ENCODE results near the gene LYL1.

The LYL1 gene

DNA sequence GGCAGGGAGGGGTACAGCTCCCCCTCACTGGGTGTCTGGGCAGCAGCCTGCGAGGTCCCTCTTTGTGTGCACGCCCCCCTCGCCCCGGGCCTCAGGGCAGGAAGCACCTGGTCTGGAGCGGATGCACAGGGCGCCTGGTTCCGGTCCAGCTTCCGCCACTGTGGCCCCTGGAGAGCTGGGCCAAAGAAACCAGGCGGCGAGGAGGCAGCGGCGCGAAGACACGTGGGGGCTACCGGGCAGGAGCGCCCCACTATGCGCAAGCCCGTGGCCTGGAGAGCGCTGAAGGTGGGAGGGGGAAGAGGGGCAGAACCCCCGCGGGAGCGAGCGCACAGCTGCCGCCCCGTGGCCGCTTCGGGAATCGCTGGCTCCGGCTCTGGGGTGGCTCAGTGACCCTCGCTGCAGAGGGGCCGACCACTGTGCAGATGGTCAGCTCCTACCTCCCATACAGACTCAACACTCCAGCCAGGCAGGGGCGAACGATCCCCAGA lies 1.7 kb upstream of the LYL1 start:
- no peak overlapping the region for H3K4me3 ChIP-seq (ENCODE audit: low read length)
- no peak overlapping the region for H3K27ac ChIP-seq (ENCODE audit: low read length)
- DNase-seq (ENCODE audit: low read depth, low spot score): no peak
- no peaks in the 10 kb centered on the region for H3K9me3 ChIP-seq (ENCODE audit: control insufficient read depth, insufficient read depth, low read length)
- no CpG with 5 or more reads among the region's 33 CpGs for WGBS (ENCODE audit: insufficient coverage, insufficient read length)
- peaks cover 8% of the 10 kb centered on the region for H3K36me3 ChIP-seq (ENCODE audit: control insufficient read depth, insufficient read depth, low read length)
- H3K4me1 ChIP-seq (ENCODE audit: control insufficient read depth, insufficient read depth, low read length): peaks cover 4% of the 10 kb centered on the region; the same call in 1 of the 2 replicates
- H3K27me3 ChIP-seq (ENCODE audit: control insufficient read depth, insufficient read depth, low read length): peaks cover 14% of the 10 kb centered on the region

DNA sequence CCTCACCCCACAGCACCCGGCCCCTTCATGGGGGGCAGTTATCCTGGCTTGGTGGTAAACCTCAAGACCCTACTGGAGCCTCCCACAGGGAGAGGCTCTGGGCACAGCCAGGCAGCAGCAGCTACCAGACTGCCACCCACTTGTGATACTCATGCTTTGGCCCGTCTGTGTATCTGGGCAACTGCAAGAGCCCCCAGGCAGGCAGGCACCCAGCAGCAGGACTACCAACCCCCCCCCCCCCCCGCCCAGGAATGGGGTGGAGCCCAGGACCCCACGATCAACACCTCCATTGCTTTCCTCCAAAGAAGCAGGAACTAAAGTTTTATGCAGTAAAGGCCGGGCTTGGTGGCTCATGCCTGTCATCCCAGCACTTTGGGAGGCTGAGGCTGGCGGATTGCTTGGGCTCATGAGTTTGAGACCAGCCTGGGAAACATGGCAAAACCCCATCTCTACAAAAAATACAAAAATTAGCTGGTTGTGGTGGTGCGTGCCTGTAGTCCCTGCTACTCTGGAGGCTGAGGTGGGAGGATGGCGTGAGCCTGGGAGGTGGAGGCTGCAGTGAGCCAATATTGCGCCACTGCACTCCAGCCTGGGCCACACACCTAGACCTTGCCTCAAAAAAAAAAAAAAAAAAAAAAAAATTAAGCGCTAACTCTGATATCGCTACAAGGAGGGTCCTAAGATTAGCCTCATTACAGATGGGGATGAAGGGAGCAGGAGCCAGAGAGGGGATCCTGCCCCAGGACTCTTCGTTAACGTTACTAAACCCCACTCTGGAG lies 1.1 kb upstream of the LYL1 start:
- Histone ChIP-seq H3K4me3 (ENCODE audit: low read length) (no peak overlapping the region), H3K27ac (ENCODE audit: low read length) (no peak overlapping the region), H3K27me3 (ENCODE audit: control insufficient read depth, insufficient read depth, low read length) (peaks cover 19% of the 10 kb centered on the region), H3K9me3 (ENCODE audit: control insufficient read depth, insufficient read depth, low read length) (no peaks in the 10 kb centered on the region), H3K4me1 (ENCODE audit: control insufficient read depth, insufficient read depth, low read length) (peaks cover 4% of the 10 kb centered on the region; the same call in 1 of the 2 replicates), H3K36me3 (ENCODE audit: control insufficient read depth, insufficient read depth, low read length) (0 out of 2 replicates have a peak, but pooled peaks cover 3% of the 10 kb centered on the region)
- no peak for DNase-seq (ENCODE audit: low read depth, low spot score)
- WGBS (ENCODE audit: insufficient coverage, insufficient read length): no CpG with 5 or more reads among the region's 13 CpGs

DNA sequence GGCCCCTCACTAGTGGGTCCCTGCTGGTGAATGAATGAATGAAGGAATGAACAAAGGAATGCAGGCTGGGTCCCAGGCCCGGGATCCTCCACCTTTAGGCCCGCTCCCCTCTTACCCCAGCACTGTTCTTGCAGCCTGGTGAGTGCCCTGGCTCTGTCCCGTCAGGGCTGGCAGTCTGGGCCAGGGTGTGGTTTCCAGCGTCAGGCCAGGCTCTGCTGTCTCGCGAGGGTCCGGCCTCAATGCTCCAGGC lies 317 bp downstream of the LYL1 start:
- no peak for DNase-seq (ENCODE audit: low read depth, low spot score)
- Histone ChIP-seq H3K36me3 (ENCODE audit: control insufficient read depth, insufficient read depth, low read length) (0 out of 2 replicates have a peak, but pooled peaks cover 3% of the 10 kb centered on the region), H3K4me3 (ENCODE audit: low read length) (peak overlapping the region; percentile 22; the same call in 1 of the 2 replicates), H3K27ac (ENCODE audit: low read length) (no peak overlapping the region), H3K9me3 (ENCODE audit: control insufficient read depth, insufficient read depth, low read length) (no peaks in the 10 kb centered on the region), H3K4me1 (ENCODE audit: control insufficient read depth, insufficient read depth, low read length) (peaks cover 4% of the 10 kb centered on the region; the same call in 1 of the 2 replicates), H3K27me3 (ENCODE audit: control insufficient read depth, insufficient read depth, low read length) (peaks cover 24% of the 10 kb centered on the region)
- no CpG with 5 or more reads among the region's 7 CpGs for WGBS (ENCODE audit: insufficient coverage, insufficient read length)

DNA sequence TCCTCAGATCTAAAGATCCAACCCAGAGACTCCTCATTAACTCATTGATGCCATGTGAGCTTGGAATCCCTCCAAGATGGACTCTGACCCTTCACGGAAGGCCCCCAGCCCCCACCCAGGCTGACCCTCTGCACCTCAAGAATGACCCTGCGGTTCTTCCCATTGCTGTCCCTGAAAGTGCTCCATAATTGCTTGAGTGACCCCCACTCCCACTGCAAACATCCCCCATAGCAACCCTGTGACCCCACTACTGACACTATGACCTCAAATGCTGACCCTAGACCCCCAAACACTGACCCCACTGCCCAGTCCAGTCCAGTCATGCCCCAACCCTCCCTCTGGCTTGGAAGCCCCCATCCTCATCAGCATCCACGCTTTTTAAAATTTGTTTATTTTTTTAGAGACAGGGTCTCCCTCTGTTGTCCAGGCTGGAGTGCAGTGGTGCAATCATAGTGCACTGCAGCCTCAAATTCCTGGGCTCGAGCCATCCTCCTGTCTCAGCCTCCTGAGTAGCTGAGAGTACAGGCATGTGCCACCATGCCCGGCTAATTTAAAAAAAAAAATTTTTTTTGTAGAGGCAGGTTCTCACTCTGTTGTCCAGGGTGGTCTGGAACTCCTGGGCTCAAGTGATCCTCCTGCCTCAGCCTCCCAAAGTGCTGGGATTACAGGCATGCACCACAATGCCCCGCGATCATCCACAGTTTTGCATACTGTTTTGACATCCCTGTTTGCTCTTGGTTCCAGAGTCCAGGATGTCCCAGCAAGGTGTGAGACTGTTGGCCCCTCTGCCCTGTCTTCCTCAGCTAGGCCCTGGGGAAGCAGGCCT lies 855 bp downstream of the LYL1 start:
- H3K36me3 ChIP-seq (ENCODE audit: control insufficient read depth, insufficient read depth, low read length): 0 out of 2 replicates have a peak, but pooled peaks cover 3% of the 10 kb centered on the region
- no peak for DNase-seq (ENCODE audit: low read depth, low spot score)
- no CpG with 5 or more reads among the region's 7 CpGs for WGBS (ENCODE audit: insufficient coverage, insufficient read length)
- no peak overlapping the region for H3K27ac ChIP-seq (ENCODE audit: low read length)
- peaks cover 24% of the 10 kb centered on the region for H3K27me3 ChIP-seq (ENCODE audit: control insufficient read depth, insufficient read depth, low read length)
- H3K4me3 ChIP-seq (ENCODE audit: low read length): no peak overlapping the region
- no peaks in the 10 kb centered on the region for H3K9me3 ChIP-seq (ENCODE audit: control insufficient read depth, insufficient read depth, low read length)
- peaks cover 4% of the 10 kb centered on the region; the same call in 1 of the 2 replicates for H3K4me1 ChIP-seq (ENCODE audit: control insufficient read depth, insufficient read depth, low read length)

DNA sequence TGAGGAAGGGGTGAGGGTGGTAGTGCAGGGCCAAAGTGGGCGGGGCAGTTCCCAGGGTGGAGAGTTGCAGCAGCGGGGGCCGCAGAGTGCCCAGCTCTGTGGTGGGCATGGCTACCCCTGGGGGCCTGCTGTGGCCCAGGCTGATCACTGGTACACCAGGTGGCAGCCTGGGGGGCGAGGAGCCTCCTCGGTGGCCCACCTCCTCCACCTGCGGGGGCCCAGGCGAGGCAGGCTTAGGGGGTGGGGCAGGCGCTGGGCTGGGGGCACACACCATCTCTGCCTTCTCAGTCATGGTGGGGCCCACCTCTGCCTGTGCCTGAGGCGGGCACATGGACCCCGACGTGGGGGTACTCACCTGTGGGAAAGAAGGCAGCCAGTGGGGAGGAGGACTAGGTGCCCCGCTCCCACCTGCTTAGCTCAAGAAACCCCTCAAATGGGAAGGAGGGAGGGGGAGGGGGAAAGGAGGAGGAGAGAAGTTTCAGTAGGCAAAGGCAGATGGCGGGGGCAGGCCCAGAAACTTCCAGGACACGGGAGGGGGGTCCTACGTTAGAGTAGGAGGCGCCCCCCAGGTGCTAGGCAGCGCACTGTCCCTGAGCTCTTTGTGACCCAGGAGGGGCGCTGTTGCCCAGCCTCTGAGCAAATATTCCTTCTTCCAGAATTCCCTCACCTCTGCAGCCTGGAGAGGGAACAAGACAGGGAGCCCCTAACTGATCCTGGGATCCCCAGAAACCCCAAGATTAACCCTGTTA lies 1.6 kb downstream of the LYL1 start:
- no CpG with 5 or more reads among the region's 18 CpGs for WGBS (ENCODE audit: insufficient coverage, insufficient read length)
- H3K36me3 ChIP-seq (ENCODE audit: control insufficient read depth, insufficient read depth, low read length): 0 out of 2 replicates have a peak, but pooled peaks cover 3% of the 10 kb centered on the region
- no peak overlapping the region for H3K4me3 ChIP-seq (ENCODE audit: low read length)
- peaks cover 4% of the 10 kb centered on the region; the same call in 1 of the 2 replicates for H3K4me1 ChIP-seq (ENCODE audit: control insufficient read depth, insufficient read depth, low read length)
- peaks cover 24% of the 10 kb centered on the region for H3K27me3 ChIP-seq (ENCODE audit: control insufficient read depth, insufficient read depth, low read length)
- no peak overlapping the region for H3K27ac ChIP-seq (ENCODE audit: low read length)
- DNase-seq (ENCODE audit: low read depth, low spot score): no peak
- no peaks in the 10 kb centered on the region for H3K9me3 ChIP-seq (ENCODE audit: control insufficient read depth, insufficient read depth, low read length)

DNA sequence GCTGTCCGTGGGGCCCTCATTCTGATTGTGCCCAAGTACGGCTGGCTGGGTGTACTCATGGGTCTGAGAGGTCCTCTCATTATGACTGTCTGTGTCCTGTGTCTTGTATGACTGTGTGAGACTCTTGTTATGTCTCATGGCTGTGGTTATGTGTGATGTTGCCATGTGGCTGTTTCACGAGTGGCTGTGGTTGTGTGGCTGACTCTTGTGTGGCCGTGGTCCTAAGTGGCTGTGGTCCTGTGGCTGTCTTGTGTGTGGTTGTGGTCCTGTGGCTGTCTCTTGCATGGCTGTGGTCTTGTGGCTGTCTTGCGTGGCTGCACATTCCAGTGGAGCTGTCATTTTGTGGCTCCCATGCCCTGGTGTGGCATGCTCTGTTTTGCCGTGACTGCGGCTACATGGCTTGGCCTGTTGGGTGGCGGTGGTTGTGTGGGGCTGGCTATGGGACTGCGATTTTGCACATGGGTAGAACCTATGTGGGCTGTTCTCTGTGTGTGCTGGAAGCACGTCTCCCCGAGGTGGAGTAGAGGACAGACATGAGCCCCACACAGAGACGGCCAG lies 2.5 kb downstream of the LYL1 start:
- WGBS (ENCODE audit: insufficient coverage, insufficient read length): no CpG with 5 or more reads among the region's 12 CpGs
- H3K9me3 ChIP-seq (ENCODE audit: control insufficient read depth, insufficient read depth, low read length): no peaks in the 10 kb centered on the region
- no peak overlapping the region for H3K27ac ChIP-seq (ENCODE audit: low read length)
- no peak overlapping the region for H3K4me3 ChIP-seq (ENCODE audit: low read length)
- peaks cover 24% of the 10 kb centered on the region for H3K27me3 ChIP-seq (ENCODE audit: control insufficient read depth, insufficient read depth, low read length)
- no peaks in the 10 kb centered on the region for H3K36me3 ChIP-seq (ENCODE audit: control insufficient read depth, insufficient read depth, low read length)
- H3K4me1 ChIP-seq (ENCODE audit: control insufficient read depth, insufficient read depth, low read length): peaks cover 4% of the 10 kb centered on the region; the same call in 1 of the 2 replicates
- DNase-seq (ENCODE audit: low read depth, low spot score): no peak

DNA sequence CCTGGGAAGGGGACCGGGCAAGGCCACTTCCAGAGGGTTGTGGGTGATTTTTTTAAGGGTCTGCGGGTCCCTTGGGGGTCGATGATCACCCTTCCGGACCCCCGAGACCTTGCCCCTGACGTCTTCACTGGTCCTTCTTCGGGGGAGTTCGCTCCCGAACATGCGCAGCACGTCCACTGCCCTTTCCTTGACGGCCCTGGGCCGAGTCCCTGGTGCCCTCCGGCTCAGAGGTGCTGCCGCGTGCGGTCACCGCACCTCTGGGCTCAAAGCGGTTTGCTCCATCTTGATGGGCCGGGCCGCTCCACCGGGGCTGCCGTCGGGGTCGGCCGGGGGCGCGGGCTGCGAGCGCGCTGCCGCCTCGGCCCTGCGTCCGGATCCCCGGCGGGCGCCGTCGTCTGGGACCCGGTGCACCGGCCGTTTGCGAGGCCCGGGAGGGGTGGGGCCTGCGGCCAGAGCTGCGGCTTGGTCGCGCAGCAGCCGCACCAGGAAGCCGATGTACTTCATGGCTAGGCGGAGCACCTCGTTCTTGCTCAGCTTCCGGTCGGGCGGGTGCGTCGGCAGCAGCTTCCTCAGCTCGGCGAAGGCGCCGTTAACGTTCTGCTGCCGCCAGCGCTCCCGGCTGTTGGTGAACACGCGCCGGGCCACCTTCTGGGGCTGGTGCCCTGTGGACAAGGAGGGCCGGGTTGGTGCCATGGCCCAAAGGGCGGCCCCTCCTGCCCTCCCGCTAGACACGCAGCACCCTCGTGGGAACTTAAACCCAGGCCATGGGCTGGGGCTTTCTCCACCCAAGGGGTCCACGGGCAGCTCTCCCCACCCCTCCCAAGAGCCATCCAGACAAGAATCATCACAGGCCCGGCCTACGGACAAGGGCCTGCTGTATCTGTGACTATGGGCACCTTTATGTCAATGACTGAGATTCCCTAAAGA lies 3.3 kb downstream of the LYL1 start:
- no peaks in the 10 kb centered on the region for H3K36me3 ChIP-seq (ENCODE audit: control insufficient read depth, insufficient read depth, low read length)
- H3K27ac ChIP-seq (ENCODE audit: low read length): no peak overlapping the region
- H3K9me3 ChIP-seq (ENCODE audit: control insufficient read depth, insufficient read depth, low read length): no peaks in the 10 kb centered on the region
- WGBS (ENCODE audit: insufficient coverage, insufficient read length): no CpG with 5 or more reads among the region's 77 CpGs
- peaks cover 25% of the 10 kb centered on the region for H3K27me3 ChIP-seq (ENCODE audit: control insufficient read depth, insufficient read depth, low read length)
- peak overlapping the region; percentile 4; the same call in 1 of the 2 replicates for H3K4me3 ChIP-seq (ENCODE audit: low read length)
- no peak for DNase-seq (ENCODE audit: low read depth, low spot score)
- H3K4me1 ChIP-seq (ENCODE audit: control insufficient read depth, insufficient read depth, low read length): peaks cover 4% of the 10 kb centered on the region; the same call in 1 of the 2 replicates

DNA sequence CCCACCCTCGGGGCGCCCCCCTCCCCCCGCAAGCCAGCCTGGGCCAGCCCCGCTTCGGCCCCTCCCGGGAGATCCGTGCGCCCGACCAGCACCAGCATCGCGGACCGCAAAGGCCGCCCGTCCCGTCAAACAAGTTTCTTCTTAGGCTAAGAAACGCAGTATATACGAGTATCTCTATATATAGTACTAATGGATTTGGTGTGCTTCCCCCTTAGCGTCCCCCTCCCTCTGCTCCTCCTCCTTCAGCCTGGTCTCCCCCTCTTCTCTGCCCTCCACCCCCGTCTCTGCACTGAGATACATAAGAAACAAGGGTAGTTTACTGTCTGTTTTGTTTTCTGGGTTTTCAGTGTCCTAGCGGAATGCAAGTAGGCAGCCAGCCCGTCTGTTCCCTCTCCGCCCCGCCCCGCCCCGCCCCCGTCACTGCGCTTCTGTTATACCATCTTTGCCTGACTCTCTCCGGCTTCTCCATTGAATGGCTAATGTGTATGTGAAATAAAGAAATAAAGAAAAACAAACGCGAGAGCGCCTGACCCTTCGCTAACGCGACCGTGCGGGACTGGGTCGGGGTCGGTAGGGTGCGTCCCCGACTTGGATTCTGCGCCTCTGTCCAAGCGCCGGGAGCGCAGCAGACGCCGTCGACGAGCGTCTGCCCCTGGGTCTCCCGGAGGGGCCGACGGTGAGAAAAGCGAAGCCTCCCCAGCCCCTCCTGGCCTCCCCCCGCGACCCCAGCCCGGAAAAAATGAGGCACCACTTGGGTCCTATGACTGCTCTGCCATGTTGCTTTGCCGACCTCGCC lies 4.2 kb downstream of the LYL1 start:
- DNase-seq (ENCODE audit: low read depth, low spot score): no peak
- WGBS (ENCODE audit: insufficient coverage, insufficient read length): no CpG with 5 or more reads among the region's 58 CpGs
- Histone ChIP-seq H3K4me1 (ENCODE audit: control insufficient read depth, insufficient read depth, low read length) (peaks cover 5% of the 10 kb centered on the region; the same call in 1 of the 2 replicates), H3K27ac (ENCODE audit: low read length) (no peak overlapping the region), H3K9me3 (ENCODE audit: control insufficient read depth, insufficient read depth, low read length) (no peaks in the 10 kb centered on the region), H3K27me3 (ENCODE audit: control insufficient read depth, insufficient read depth, low read length) (peaks cover 28% of the 10 kb centered on the region), H3K36me3 (ENCODE audit: control insufficient read depth, insufficient read depth, low read length) (no peaks in the 10 kb centered on the region), H3K4me3 (ENCODE audit: low read length) (no peak overlapping the region)

Data from iPS DF 6.9 (cell line).